HG03045 (cell line): Measurements from ENCODE around the gene OR52A5.

Experiments
- ATAC-seq: cut with Tn5 transposase; IDR thresholded peaks from one replicate; pipeline ENCODE4 v1.9.1; 2021; ENCODE audit warnings: mild to moderate bottlenecking, moderate library complexity; ENCODE audit not compliant: unreplicated experiment

OR52A5 gene

GRCh38 chr11:5117588-5117987, 20.6 kb downstream of the OR52A5 start:
- ATAC-seq = no peak

- no peak for ATAC-seq
Measured at GRCh38 chr11:5115339-5115738, 22.8 kb downstream of the OR52A5 start.

- ATAC-seq = no peak
Measured at GRCh38 chr11:5107285-5107684, 30.9 kb downstream of the OR52A5 start.

GRCh38 chr11:5103066-5103465, 35.1 kb downstream of the OR52A5 start:
- no peak for ATAC-seq

GRCh38 chr11:5102246-5102645, 35.9 kb downstream of the OR52A5 start:
- no peak for ATAC-seq

GRCh38 chr11:5096011-5096410, 42.1 kb downstream of the OR52A5 start:
- no peak for ATAC-seq

GRCh38 chr11:5092821-5093585, 45.2 kb downstream of the OR52A5 start:
- ATAC-seq = no peak

GRCh38 chr11:5090668-5091067, 47.5 kb downstream of the OR52A5 start:
- ATAC-seq = no peak

- no peak for ATAC-seq
Measured at GRCh38 chr11:5088556-5088955, 49.6 kb downstream of the OR52A5 start.

- ATAC-seq = no peak
Measured at GRCh38 chr11:5083602-5084001, 54.6 kb downstream of the OR52A5 start.

- no peak for ATAC-seq
Measured at GRCh38 chr11:5081405-5081804, 56.8 kb downstream of the OR52A5 start.
